NOMO-1 treated with DMSO at 0.1 percent for 48 hours (cell line): ENCODE results near the gene ZNF480.
"Not testable (repeated sequence)": the region's sequence is repeated elsewhere in the genome, so short reads cannot be mapped to it uniquely, and the experiment has no call there.

Experiments
- DNase-seq: peaks from one replicate; lab custom pipeline; 2025; ENCODE audit not compliant: unreplicated experiment; lab: John Stamatoyannopoulos, UW

Gene ZNF480

DNA sequence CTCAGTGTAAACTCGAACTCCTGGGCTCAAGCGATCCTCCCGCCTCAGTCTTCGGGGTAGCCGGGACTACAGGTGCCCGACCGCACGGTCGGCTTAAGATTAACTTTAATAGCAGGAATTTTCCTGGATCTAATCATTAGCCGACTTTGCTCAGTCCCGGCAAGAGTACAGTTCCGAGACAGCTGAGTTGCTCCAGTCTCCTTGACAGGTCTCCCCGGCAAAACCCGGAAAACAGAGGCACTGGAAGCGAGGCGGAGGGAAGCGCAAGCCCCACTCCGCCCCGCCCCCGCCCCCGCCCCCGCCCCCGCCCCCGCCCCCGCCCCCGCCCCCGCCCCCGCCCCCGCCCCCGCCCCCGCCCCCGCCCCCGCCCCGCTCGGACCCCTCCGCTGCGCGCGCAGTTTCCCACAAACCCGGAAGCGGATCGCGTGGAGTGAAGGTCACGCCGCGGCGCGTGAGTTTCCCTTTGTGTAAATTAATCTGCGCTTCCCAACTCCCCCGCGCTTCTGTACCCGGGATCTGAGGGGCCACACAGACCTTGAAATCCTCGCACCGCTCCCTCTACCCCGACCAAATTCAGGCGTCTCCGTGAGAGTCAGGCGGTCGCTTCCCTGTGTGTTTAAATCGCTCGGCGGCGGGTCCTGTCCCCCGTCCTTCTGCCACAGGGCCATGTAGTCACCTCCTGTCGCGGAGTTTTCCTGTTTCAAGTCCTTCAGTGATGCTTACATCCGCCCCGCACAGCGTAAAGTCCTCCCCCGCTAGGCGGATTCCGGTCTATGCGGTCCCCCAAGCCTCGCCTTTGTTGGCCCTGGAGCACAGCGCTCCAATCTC, at the start of gene ZNF480:
Gene ZNF480 (plus strand): TSS at position 397 of the 828 bp plus-strand sequence. CDS start 3,244 bp downstream, outside the sequence.
- DNase-seq: peak; percentile 58

DNA sequence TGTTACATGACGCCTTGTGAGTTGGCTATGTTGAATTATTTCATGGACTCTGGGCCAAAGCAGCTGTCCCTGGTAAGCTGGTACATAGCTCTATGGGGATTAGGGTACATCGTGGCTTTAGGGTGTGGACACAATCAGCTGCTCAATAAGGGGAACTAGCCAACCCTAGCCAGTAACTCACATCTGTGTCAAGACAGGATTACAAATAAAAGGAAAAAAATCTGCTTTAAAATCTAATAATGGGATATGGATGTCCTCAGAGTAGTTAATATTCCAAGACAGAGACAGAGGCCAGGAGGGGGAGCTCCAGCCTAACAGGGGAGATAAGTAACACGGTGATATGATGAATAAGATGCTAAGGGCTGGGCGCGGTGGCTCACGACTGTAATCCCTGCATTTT, 48.7 kb upstream of the ZNF480 start:
- DNase-seq: peak; percentile 41

DNA sequence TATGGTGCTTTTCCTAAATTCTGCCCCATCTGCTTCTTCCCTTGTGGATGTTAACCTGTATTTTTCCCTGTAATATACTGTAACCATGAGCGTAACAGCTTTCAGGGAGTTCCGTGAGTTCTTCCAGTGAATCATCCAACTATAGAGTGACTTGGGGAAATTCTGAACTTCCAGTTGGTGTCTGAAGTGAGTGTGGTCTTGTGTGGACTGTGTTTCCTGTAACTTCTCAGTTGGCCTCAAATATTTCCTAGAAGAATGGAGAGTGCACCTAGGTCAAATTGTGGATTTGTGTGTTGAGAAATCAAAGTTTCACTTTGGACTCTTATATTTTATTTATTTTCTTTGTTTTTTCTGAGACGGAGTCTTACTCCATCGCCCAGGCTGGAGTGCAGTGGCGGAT, 38.5 kb upstream of the ZNF480 start:
- no peak for DNase-seq

DNA sequence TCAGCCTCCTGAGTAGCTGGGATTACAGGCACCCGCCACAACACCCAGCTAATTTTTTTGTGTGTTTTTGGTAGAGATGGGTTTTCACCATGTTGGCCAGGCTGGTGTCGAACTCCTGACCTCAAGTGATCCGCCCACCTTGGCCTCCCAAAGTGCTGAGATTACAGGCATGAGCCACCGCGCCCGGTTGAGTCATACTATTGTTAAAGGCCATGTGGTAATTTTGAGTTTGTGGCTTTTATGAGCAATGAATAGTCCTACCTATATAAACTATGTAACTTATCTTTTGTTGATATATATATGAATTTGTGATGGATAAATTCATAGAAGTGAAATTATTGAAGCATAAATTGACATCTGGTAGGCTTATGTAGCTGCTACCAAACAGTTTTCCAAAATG, 31.4 kb upstream of the ZNF480 start:
- not testable (repeated sequence) for DNase-seq

DNA sequence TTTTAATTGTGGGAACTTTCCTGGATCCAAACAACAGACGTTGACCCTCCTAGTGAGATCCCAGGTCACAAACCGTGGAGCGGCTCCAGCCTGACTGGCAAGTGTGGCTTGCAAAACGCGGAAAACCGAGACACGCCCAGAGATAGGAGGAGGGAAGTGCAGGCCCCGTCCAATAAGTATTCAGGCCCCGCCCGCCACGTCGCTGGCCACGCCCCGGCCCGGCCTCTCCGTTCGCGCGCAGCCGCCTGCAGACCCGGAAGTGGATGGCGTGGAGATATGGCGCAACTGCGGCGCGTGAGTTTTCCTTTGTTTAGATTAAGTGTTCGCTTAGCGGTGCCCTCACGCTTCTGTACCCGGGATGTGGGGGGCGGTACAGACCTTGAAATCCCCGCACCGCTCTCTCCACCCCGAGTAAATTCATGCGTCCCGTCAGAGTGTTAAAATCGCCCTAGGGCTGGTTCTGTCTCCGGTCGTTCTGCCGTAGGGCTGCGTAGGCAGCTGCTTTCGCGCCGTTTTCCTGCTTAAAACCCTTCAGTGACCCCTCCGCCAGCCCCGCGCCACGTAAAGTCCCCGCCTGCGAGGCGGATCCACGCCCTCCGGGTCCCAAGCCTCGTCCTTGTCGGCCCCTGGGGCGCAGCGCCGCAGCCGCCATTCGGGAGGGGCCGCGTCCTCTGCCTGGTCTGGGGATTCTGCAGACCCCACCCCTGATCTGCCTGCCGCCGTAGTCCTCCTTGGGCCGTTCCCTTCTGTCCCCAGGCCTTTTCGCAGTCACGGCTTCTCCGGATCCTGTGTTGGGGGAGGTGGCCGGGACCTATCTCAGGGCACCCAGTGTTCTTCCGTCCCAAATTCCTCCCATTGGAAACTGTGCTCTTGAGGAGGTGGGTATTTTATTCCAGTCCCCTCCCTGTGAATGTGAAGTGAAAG, 27.4 kb upstream of the ZNF480 start, which contains the start of gene ZNF766:
Gene ZNF766 (plus strand): TSS at position 250 of the 924 bp plus-strand sequence. CDS start 27 bp downstream, at position 277.
- DNase-seq: peak; percentile 92

DNA sequence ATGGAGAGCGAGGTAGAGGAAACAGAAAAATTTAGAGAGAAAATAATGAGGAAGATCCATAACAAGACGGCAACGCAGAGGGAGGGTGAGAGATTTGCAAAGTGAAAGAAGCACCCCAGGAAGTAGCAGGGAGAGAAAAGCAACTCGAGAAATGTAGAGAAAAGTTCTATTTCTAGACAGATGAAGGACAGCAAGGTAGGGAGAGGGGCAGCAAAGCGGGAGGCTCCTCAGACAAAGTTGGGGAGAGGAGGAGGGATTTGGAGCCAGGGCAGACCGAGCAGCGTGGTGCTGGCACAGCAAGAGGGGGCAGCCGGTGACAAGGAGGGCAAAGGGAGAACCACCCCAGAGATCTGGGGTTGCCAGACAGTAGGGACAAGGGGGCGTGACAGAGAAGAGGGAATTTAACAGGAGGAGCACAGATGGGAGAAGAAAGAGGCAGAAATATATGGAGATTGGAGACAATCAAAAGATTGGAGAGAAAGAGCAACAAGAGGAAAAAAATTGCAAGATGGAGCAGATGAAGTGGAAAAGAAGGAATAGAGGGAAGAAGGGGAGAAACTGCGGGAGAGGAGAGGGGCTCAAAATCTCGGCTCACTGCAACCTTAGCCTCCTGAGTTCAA, 26.6 kb upstream of the ZNF480 start:
- DNase-seq: peak; percentile 43

DNA sequence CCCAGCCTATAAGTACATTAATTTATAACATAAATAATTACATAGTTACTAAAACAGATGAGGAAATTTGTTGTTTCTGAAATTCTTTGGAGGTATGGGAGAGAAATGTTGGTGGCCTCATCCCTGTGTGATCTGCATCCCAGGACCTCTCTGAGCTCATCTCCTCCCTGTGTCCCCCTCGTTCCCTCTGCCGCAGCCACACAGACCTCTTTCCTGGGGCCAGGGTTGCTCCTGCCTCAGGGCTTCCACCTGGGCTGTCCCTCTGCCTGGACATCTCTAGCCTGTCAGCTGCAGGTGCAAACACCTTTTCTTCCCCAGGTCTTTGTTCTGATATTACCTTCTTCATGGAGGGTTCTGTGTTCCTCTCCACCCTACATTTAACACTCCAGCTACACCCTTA, 23.7 kb upstream of the ZNF480 start:
- no peak for DNase-seq

DNA sequence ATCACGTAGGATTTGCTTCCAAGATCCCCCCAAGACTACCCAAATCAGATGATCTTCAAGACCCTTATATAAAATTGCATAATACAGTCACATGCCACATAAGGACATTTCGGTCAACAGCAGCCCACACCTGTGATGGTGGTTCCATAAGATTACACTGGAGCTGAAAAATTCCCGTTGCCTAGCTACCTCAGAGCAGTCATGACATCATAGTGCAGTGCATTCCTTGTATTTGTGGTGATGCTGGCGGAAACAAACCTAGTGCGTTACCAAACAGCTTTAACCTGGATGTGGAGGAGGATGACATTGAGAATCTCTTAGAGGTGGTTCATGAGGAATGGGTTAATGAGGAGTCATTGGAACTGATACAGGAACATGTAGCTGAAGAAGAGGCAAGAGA, 22.8 kb upstream of the ZNF480 start:
- no peak for DNase-seq

DNA sequence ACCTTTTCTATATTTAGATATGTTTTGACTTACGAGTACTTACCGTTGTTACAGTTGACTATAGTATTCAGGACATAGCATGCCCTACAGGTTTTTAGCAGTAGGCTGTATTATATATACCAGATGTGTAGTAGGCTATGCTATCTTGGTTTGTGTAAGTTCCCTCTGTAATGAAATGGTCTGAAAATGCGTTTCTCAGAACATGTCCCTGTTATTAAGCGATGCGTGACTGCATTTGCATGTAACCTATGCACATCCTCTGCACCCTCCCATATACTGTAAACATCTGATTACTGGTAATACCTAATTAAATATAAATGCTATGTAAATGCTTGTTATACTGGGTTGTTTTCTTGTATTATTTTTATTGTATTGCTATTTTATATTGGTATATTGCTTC, 21.0 kb upstream of the ZNF480 start:
- no peak for DNase-seq

DNA sequence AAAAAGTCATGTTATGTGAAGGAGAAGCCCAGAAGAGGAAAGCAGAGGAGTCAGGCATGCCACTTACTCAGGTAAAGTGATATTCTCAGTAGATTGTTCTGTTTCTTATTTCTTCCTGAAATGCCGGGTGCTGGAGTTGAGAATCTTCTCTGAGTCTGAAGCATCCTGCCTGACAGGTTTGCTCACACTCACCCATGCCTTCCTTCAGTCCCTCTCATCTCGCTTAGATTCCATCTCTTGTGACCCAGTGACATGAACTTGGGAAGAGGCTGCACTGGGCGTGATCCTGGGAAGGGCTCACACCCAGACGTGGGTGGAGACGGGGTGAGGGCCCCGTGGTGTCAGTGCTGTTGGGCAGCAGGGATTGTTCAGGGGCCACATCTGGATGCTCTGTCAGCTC, 19.5 kb upstream of the ZNF480 start:
- DNase-seq: no peak

DNA sequence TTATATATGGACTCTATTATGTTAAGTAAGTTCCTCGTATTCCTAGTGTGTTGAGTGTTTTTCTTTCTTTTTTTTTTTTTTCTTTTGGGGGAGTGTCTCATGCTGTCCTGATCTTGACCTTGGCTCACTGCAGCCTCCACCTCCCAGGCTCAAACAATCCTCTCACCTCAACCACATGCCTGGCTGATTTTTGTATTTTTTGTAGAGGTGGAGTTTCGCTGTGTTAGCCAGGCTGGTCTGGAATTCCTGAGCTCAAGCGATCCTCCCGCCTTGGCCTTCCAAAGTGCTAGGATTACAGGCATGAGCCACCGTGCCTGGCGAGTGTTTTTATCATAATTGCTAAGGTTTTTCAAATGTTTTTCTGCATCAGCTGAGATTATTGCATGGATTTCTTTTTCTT, 10.7 kb upstream of the ZNF480 start:
- no peak for DNase-seq

DNA sequence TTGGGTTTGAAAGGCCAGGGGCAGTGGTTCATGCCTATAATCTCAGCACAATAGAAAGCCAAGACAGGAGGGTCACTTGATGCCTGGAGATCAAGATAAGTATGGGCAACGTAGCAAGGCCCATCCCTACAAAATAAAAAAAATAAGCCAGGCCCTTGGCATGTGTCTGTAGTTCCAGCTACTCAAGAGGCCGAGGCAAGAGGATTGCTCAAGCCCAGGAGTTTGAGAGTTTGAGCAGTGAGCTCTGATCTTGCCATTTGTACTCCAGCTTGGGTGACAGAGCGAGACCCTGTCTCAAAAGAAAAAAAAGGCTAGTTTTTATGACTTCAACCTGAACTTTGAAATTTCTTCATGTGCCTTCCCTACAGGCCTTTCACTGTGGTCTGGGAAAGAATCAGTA, 5.2 kb upstream of the ZNF480 start:
- no peak for DNase-seq

DNA sequence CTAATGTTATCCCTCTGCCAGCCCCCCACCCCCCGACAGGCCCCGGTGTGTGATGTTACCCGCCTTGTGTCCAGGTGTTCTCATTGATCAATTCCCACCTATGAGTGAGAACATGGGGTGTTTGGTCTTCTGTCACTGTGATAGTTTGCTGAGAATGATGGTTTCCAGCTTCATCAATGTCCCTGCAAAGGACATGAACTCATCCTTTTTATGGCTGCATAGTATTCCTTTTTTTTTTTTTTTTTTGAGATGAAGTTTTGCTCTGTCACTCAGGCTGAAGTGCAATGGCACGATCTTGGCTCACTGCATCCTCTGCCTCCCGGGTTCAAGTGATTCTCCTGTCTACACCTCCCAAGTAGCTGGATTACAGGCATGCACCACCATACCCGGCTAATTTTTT, 4.0 kb upstream of the ZNF480 start:
- not testable (repeated sequence) for DNase-seq

DNA sequence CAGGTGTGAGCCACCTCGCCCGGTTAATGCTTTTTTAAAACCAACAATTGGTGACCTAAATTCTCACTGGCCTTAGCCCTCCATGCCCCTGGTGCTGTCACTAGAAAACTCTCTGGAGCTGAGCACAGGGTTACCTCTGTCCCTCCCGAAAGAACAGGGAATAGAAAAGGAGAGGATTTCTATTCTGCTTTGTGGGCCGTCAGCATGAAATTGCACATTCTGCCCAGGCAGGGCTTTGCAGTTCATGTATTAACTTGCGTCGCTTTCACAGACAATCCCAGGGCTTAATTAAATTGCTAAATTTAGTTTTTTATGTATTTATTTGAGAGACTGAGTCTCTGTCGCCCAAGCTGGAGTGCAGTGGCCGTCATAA, 583 bp upstream of the ZNF480 start:
- DNase-seq: no peak

DNA sequence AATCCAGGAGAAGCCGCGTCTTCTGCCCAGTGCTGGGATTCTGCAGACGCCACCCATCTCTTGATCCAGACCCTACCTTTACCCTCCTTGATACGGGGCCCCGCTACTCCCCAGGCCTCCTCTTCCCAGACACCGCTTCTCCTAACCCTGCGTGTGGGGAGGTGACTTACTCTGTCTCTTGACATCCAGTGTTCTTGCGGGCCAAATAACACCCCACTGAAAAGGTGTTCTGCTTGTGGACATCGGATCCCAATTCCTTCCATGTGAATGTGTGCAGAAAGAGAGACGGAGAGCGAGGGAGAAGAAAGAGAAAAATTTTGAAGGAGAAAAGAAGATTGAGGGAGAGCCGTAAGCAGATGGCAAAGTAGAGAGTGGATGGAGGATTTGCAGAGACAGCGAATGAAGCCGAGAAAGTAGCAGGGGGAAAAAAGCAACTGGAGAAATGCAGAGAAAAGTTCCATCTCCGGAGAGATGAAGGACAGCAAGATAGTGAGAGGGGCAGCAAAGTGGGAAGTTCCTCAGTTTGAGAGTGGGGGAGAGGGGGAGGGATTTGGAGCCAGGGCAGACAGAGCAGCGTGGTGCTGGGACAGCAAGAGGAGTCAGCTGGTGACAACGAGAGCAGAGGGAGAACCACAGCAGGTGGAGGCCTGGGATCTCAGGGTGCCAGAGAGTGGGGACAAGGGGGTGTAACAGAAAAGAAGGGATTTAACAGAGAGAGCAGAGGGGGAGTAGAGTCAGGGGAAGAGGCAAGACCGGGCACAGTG, 814 bp downstream of the ZNF480 start:
- DNase-seq: peak; percentile 7

DNA sequence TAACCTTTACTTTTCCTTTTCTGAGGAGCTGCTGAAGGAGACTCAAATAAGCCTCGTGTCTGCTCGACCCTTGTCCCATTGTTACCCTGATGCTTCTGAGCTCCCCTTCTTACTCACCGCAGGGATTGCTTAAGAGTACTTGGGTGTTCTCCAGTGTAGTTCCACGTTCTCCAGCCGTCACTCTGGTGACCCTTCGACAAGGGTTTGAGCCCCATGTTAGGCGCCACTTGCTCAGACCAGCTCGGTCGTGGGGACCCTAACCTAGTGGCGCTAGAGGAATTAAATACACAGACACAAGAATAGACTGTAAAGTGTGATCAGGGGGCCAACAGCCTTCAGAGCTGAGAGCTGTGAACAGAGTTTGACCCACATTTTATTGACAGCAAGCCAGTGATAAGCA, 10.3 kb downstream of the ZNF480 start:
- no peak for DNase-seq

DNA sequence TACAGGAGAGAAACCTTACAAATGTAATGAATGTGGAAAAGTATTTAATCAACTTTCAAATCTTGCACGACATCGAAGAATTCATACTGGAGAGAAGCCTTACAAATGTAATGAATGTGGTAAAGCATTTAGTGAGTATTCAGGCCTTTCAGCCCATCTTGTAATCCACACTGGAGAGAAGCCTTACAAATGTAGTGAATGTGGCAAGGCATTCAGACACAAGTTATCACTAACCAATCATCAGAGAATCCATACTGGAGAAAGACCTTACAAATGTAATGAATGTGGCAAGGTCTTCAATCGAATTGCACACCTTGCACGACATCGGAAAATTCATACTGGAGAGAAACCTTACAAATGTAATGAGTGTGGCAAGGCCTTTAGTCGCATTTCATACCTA, 25.5 kb downstream of the ZNF480 start:
- DNase-seq: no peak

DNA sequence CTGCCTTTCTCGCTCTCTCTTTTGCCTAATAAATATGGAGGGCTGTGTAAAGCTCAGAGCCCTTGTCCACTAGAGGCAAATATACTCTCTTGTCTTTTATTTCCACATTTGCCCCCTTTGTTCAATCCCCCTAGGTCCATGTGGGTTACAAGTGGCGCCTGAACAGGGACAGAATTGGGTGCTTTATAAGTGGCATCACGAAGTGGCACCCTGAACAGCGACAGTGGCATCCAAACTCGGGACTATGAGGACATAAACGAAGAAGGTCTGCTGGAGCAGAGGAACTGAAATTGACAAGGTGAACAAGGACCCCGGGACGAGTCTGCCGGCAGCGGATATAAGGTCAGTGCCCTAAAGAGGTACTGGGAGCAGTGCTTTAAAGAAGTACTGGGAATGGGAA, 34.8 kb downstream of the ZNF480 start:
- no peak for DNase-seq

DNA sequence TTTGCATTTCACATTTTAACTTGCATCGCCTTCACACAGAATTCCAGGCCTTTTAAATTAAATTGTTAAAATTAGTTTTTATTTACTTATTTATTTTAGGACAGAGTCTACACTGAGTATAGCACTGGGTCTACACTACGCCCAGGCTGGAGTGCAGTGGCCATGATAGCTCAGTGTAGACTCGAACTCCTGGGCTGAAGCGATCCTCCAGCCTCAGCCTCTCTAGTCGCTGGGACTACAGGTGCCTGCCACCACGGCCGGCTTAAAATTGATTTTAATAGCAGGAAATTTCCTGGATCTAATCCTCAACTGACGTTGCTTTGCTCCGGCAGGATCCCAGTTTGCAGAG, 38.8 kb downstream of the ZNF480 start:
- DNase-seq: no peak

DNA sequence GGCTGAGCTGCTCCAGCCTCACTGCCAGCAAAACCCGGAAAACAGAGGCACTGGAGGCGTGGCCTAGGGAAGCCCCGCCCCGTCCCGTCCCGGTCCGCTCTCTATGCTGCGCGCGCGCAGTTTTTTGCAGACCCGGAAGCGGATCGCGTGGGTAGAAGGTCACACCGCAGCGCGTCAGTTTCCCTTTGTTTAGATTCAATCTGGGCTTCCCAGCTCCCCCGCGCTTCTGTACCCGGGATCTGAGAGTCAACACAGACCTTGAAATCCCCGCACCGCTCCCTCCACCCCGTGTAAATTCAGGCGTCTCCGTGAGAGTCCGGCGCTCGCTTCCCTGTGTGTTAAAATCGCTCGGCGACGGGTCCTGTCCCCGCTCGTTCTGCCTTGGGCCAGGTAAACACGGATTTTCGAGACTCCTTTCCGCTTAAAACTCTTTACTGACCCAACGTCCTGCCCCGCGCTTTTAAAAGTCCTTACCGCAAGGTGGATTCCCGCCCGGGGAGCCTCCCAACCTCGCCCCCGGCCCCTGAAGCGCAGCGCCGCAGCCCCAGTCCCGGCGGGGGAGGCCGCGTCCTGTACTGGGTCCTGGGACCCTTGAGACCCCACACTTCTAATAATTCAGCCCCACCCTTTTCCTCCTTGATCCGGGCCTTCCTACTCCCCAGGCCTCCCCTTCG, 39.3 kb downstream of the ZNF480 start, which contains the start of gene ZNF610:
Gene ZNF610 (plus strand): TSS at position 127 of the 674 bp plus-strand sequence. CDS start 12,930 bp downstream, outside the sequence.
- no peak for DNase-seq
